Activated naive CD4-positive, alpha-beta T cell treated with Interleukin-2 at 50 U/mL for 16 hours (primary cell): ENCODE measurements around the gene ZNF749.

Experiments used
- DNase-seq: peaks from one replicate; pipeline ENCODE4 v3.0.0-alpha.2; 2020

The ZNF749 gene

DNA sequence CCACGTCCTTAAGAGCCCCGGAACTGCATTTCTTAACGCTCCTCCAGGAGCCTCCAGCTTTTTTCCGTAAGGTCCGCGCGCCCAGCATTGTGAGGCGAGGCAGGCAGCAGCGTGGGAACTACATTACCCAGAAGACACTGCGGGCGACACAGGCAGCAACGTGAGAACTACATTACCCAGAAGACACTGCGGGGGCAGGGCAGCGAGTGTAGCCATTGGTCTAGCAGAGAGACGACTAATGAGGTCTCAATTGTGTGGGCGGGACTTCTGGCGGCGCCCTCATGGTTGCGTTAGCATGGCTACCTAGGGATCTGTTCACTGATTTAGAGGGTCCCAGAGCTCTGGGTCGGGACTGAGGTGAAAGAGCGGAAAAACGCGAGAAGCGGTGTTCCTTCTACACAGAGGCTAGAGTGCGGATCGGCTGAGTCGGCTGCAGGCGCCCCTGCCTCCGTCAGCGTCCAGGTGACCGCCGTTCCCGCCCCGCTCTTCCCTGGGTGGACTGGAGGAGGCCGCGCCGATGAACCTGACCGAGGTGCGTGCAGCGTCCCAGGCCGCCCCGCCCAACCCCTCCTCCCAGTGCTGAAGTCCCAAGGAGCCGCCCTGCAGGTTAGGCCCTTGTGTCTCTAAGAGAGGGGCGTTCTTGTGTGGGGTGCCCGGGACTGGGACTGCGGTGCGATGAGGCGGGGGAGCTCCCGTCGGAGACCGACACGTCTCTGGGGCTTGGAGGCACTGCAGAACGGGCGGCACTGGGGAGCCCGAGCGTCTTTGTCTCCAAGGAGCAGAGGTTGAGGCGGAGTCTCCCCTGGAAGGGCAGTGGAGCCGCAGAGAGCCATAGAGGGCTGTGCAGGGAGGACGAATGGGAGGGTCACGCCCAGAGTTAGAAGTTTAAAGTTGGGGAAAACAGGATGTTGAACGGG lies at the start of gene ZNF749:
TSS of gene ZNF749 (plus strand) at position 264 of the 917 bp plus-strand sequence. CDS start at position 518, 254 bp downstream.
- peak; percentile 97 for DNase-seq

DNA sequence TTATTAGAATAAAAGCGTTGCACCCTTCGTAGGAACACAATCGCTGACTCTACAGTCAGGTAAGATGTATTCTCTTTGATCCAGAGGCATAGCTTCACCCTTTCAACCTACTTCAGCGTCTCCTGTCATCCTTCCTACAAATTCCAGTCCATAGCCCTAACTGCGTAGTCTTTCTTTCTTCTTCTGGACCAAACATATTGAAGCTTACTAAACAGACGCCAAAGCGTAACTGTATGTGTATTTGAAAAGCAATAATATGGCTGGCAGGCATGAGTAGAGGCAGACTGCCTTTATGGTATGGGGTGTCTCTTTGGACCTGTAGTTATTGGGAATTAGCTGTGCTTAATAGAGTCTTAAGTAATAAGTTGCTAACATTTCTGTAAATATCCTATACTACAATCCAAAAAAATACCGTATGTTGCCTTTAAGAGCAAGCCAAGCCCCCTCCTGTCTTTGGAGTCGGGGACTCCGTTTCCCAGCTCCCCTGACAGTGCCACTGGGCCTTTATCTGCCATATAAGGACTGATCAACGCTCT lies 45.9 kb upstream of the ZNF749 start:
- no peak for DNase-seq

DNA sequence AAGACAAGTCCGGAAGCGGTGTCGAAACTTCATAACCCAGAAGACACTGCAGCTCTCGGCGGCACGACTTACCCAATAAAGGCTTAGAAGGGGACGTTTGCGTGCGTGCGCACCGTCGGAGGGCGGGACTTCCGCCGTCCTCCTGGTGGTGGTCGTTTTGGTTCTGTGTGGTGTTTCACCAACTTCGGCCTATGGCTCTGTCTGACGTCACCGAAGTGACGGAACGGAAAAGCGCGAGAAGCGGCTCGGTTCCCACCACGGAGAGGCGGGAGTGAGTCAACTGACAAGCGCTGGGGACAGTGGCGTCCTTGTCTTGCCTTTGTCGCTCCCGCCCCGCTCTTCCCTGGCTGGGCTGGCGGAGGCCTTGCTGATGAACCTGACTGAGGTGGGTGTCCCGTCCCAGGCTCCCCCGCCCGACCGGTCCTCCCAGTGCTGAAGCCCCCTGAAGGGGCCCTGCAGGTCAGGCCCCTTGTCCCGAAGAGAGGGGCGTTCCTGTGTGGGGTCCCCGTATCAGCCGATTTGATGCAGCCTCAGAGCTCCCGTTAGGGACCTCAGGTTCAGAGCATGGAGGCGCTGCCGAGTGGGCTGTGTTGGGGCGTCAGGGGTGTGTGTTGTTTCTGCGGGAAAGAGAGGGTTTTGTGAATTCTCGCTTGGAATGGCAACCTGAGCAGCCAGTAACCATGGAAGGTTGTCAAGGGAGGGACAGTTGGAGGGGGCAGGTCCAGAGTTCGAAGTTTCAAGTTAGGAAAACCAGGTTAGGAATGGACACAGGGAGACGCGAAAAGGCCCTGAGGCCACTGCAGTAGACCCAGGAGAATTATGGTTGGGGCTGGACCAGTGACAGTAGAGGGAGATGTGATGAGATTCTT lies 45.2 kb upstream of the ZNF749 start, which contains the start of gene ZNF548:
TSS of gene ZNF548 (plus strand) at position 125 of the 869 bp plus-strand sequence. CDS start at position 371, 246 bp downstream.
- peak; percentile 99 for DNase-seq

- DNase-seq = no peak
These were observed 39.4 kb upstream of the ZNF749 start for GRCh38 chr19:57395710-57396109.

GRCh38 chr19:57398868-57399267 lies 36.3 kb upstream of the ZNF749 start:
- no peak for DNase-seq

- DNase-seq = no peak
These were observed 31.2 kb upstream of the ZNF749 start for GRCh38 chr19:57403737-57404563.

- DNase-seq = peak; percentile 73
These were observed 28.5 kb upstream of the ZNF749 start for GRCh38 chr19:57406516-57407123.

DNA sequence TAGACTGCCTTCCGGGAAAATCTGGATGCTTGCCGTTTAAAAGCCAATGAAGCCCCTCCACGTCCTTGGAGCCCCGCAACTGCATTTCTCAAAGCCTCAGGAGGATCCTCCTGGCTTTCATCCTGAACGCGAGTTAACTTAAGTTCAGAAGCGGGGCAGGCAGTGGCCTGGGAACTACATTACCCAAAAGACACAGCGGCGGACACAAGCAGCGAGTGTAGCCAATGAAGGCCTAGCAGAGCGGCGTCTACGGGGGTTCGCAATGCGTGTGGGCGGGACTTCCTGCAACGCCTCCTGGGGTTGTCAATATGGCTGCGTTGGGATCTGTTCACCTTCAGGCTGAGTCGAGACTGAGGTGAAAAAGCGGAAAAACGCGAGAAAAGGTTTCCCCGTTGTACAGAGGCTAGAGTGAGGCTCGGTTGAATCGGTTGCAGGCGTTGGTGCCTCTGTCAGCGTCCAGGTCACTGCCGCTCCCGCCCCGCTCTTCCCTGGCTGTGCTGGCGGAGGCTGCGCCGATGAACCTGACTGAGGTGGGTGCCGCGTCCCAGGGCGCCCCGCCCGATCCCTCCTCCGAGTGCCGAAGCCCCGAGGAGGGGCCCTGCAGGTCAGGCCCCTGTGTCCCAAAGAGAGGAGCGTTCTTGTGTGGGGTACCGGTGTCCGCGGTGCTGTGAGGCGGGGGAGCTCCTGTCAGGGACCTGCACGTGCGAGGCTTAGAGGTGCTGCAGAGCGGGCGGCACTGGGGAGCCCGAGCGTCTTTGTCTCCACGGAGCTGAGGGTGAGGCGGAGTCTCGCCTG lies 24.1 kb upstream of the ZNF749 start, which contains the start of gene ZNF17:
TSS of gene ZNF17 (plus strand) at position 285 of the 795 bp plus-strand sequence. CDS start 2,455 bp downstream, outside the sequence.
- peak; percentile 94 for DNase-seq

DNA sequence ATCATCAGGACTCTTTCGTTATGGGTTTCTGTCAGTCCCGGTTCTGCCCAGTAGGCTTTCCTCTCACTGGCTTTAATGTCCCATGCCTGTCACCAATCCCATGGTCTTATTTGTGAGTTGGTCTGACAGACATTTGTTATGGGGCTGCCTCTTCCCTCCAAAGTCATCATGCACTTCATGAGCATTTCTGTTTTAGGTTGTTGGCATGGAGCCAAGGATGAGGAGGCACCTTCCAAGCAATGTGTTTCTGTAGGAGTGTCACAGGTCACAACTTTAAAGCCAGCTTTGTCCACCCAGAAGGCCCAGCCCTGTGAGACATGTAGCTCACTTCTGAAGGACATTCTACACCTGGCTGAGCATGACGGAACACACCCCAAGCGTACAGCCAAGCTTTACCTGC lies 15.7 kb upstream of the ZNF749 start:
- no peak for DNase-seq

GRCh38 chr19:57421037-57421436 lies 14.1 kb upstream of the ZNF749 start:
- no peak for DNase-seq

DNA sequence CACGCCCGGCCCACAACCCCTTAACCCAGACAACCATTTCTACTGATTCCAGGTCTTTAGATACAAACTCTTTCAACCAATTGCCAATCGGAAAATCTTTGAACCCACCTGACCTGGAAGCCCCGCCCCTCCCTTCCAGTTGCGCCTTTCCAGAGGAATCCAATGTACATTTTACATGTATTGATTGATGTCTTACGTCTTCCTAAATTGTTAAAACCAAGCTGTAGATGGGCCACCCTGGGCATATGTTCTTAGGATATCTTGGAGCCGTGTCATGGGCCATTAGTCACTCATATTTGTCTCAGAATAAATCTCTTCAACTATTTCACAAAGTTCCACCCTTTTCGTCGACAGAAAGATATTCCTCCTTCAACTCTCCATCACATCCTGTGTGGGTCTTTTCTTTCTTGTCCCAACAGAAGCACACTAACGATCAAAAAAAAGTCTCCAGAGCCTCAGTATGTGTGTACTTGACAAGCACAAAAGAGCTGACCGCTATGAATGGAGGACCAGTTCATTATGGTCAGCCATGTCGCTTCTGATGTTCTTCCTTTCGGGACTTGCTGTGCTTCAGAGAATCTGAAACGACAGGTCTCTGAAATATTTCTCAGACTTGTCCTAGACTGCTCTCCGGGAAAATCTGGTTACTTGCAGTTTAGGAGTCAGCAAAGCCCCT lies 601 bp upstream of the ZNF749 start:
- no peak for DNase-seq

DNA sequence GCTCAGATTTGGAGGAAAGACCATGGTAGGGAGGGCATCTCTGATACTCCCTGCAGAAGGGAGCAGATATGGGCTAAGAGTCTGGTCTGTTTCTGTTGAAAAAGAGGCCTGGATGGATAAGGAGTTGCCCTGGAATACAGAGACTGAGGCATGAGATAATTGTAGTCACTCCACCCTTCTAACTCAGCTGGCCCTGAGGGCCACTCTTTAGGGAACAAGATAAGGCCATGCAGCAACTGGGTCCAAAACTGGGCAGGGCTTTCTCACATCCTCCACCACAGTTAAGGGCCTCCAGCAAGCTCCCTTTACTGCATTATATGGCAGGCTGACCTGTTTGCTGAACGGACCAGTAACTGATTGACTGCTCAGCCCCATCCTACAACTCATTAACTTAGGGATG lies 1.3 kb downstream of the ZNF749 start:
- no peak for DNase-seq

- DNase-seq = no peak
These were observed 2.8 kb downstream of the ZNF749 start for GRCh38 chr19:57437931-57438330.

GRCh38 chr19:57438925-57439324 lies 3.8 kb downstream of the ZNF749 start:
- no peak for DNase-seq

DNA sequence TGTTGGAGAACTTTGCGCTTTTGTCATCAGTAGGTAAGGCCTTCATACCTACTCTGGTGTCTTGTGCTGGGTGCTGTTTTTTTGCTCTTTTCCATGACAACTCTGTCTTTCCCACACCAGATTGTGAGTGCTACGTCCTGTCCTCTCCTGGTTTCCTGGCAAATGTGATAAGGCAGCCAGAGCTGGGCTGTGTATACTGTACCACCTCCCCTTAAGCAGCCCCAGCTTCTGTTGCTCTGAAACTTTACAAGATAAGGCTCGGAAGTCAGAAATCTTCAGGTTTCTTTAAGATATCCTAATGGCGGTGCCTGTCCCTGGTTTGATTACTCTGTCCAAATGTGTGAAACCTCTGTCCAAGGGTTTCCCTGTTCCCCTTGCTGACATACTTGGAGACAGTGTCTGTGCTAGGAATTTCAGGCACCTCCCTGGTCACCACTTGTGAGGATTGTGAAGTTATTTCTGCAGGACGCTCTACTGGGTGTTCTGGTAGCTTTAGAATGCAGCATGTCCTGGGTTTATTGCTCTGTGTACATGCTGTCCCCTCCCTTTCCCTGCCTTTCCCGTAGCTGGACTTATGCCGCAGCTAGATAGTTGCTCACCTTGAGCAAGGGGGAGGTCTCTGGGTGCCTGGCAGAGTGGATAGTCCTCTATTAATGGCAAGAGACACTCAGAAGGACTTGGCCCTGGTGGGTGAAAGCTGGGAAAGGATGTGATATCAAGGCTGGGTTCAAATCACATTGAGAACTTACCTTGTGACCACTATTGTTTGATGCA lies 7.0 kb downstream of the ZNF749 start:
- no peak for DNase-seq

- DNase-seq = no peak
These were observed 8.1 kb downstream of the ZNF749 start for GRCh38 chr19:57443121-57443696.

GRCh38 chr19:57452307-57452706 lies 17.2 kb downstream of the ZNF749 start:
- DNase-seq = no peak

DNA sequence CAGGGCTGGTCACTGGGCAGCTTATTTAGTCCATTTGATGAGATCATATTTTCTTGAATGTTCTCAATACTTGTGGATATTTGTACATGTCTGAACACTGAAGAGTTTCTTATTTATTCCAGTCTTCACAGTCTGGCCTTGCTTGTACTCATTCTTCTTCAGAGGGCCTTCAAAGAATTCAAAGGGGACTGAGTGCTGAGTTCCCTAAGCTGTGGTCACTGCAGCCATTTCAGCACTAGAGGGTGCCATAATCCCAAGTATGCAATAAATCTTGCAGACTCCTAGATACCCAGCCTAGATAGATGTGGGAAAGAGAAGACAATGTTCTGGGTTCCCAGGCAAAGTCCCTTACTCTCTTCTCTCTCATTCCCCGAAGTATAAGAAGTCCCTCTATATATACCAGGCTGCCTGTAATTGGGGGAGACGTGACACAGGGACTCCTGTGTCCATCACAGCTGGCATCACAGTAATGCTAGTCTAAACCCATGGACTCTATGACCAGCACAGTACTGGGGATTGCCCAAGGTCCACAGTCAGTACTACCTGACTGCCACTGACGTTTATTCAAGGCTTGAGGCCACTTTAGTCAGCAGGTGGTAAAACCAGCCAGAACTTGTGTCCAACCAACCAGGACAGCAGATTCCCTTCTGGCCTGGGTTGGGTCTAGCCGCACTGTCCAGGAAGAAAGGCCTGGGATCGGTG lies 30.7 kb downstream of the ZNF749 start:
- DNase-seq = peak; percentile 26
